NCI-H1092 treated with DMSO at 0.1 percent for 48 hours (cell line): Measurements from ENCODE around the gene CARD10.

Source experiments
- DNase-seq: peaks from one replicate; lab custom pipeline; 2025; lab: John Stamatoyannopoulos, UW

Gene CARD10

DNA sequence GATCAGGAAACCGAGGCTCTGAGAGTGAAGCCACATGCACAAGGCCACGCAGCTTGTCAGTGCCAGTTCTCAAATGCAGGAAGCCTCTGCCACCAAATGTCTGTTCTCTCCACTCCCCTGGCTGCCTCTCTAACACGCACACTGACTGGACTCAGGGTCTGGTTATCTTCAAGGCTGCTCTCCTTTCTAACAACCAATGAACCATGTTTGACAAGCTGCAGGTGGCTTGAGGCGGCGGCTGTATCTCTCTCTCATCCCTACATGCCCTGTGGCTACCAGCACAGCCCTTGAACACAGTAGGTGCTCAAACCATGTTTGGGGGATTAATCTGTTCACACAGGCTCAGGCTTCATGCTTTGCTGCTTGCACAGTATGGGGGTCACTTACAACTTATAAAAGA is 56.8 kb downstream of the CARD10 start:
- DNase-seq: no peak

GRCh38 chr22:37461961-37462360 is 57.3 kb downstream of the CARD10 start:
- DNase-seq: peak; percentile 77

GRCh38 chr22:37460684-37461083 is 58.5 kb downstream of the CARD10 start:
- DNase-seq: no peak

- DNase-seq: peak; percentile 9
Measured at GRCh38 chr22:37459206-37459605, 60.0 kb downstream of the CARD10 start.

GRCh38 chr22:37457093-37457893 is 61.9 kb downstream of the CARD10 start:
- peak; percentile 63 for DNase-seq

GRCh38 chr22:37456346-37456745 is 62.9 kb downstream of the CARD10 start:
- DNase-seq: no peak

DNA sequence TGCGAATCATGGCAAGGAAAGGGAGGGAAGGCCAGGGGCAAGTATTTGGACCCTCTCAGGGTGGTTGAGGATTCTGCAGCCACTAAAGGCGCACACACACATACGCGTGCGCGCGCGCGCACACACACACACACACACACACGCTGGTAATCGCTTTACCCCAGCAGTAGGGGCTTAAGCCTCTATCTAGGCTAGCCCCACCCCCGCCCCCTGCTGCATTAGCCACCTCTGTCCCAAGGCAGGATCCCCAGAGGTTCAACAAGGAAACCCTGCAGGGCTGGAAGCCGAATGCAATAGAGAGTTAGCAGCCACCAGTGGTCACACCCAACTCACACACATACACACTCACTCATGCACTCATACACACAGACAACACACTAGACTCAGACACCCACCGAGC is 63.3 kb downstream of the CARD10 start:
- no peak for DNase-seq

GRCh38 chr22:37454857-37455686 is 64.1 kb downstream of the CARD10 start:
- DNase-seq: peak; percentile 56

GRCh38 chr22:37453696-37454095 is 65.5 kb downstream of the CARD10 start:
- no peak for DNase-seq

DNA sequence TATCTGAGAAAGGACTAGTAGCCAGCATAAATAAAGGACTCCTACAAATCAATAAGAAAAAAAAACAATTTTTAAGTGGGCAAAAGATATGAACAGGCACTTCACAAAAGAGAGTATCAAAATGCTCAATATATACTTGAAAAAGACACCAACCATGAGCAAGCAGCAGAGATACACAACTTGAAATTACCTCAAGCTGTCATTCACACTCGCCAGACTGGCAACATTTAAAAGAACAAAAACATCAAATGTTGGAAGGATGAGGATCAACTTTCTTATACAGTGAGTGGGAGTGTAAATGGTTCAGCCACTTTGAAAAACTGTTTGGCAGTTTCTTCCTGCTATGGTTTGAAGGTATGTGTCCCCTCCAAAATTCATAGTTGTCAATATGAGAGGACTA is 68.0 kb downstream of the CARD10 start:
- no peak for DNase-seq

DNA sequence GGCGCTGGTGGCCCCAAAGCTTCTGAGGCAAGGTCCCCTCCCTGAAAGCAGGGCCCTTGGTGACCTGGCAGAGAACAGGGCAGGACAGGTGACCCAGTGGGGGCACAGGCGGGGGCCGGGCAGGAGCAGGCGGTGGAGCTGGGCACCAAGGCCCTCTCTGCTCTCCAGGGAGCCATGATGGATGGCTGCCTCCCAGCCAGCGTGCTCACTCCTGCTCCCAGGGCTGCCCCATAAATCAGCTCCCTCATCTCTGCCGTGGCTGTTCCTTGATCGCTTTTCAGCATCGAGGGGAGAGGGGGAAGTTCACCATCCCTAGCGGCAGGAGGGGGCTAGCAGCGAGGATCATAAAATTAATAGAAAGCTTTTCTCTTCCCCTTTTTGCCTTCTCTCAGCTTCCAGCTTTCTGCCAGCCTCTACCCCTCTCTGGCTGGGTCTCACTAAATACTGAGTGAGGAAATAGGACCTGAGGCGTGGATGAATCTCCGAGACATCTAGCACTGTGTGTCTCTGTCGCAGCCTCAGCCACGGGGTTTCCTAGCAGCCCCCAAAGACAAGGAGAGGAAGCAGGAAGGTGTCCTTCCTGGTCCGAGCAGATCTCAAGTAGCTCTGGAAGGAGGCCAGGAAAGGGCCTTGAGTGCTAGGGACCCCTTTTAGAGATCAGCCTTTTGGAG is 69.7 kb downstream of the CARD10 start:
- DNase-seq: no peak

GRCh38 chr22:37448516-37449127 is 70.6 kb downstream of the CARD10 start:
- DNase-seq: peak; percentile 15

GRCh38 chr22:37445501-37445900 is 73.7 kb downstream of the CARD10 start:
- DNase-seq: no peak

- DNase-seq: no peak
Measured at GRCh38 chr22:37443977-37444376, 75.2 kb downstream of the CARD10 start.

- DNase-seq: peak; percentile 66
Measured at GRCh38 chr22:37443086-37443485, 76.1 kb downstream of the CARD10 start.

GRCh38 chr22:37442537-37442936 is 76.7 kb downstream of the CARD10 start:
- DNase-seq: no peak

DNA sequence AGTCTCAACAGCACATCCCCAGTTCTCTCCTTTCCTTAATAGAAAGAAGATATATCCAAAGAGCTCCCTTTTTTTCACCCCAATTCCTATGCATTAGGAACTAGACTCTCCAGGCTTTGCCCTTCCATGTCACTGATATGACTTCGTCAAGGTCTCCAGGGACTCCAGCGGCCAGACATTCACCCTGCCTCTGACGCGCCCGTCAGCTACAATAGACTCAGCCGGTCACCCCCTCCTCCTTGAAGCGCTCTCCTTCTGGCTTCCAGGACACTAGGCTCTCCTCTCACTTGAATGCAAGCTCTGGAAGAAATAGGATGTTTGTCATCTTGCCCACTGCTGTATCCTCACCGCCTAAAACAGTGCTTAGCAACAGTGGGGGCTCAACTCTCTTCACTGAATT is 77.1 kb downstream of the CARD10 start:
- no peak for DNase-seq

DNA sequence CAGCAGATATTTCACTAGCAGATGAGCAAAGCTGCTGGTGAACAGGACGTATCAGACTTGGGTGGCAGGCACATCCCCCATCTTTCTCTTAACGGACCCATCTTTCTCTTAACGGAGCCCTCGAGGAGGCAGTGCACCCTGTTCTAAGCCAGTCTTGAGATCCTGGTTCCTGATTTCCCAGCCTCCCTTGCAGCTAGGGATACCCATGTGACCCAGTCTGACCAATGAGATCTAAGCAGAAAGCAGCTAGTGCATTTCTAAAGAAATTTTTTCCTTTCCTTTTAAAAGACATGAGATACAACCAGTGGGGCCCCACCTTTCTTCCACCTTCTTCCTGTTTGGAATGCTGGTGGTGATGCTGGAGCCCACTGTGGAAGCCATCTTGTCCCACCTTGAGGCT is 78.3 kb downstream of the CARD10 start:
- no peak for DNase-seq
